Dendritic cell treated with granulocyte-macrophage colony-stimulating factor and Interleukin-4, amounts not matched to agents 40 ng/mL and 50 ng/mL, for 4 days (primary cell): ENCODE data around the gene RAB11FIP3.

Experiments used
- H3K27ac Mint-ChIP-seq: one replicate; pipeline ENCODE4 v1.8.0; 2022; ENCODE audit warnings: mild to moderate bottlenecking, mixed read lengths
- H3K27me3 Mint-ChIP-seq: one replicate; pipeline ENCODE4 v1.8.0; 2022; ENCODE audit warnings: mild to moderate bottlenecking, mixed read lengths
- H3K36me3 Mint-ChIP-seq: one replicate; pipeline ENCODE4 v1.8.0; 2022; ENCODE audit warnings: low read depth, mixed read lengths
- H3K4me1 Mint-ChIP-seq: one replicate; pipeline ENCODE4 v1.8.0; 2022; ENCODE audit warnings: low read depth, mixed read lengths
- H3K4me3 Mint-ChIP-seq: one replicate; pipeline ENCODE4 v1.8.0; 2022; ENCODE audit warnings: mild to moderate bottlenecking, moderate library complexity, mixed read lengths
- H3K9me3 Mint-ChIP-seq: one replicate; pipeline ENCODE4 v1.8.0; 2022; ENCODE audit warnings: mixed read lengths
- intact Hi-C: fragments of 100-400 bp; cut with micrococcal nuclease; formaldehyde crosslinking; loops from one replicate; pipeline ENCODE4 v1.15.0; 2022

RAB11FIP3 gene

DNA sequence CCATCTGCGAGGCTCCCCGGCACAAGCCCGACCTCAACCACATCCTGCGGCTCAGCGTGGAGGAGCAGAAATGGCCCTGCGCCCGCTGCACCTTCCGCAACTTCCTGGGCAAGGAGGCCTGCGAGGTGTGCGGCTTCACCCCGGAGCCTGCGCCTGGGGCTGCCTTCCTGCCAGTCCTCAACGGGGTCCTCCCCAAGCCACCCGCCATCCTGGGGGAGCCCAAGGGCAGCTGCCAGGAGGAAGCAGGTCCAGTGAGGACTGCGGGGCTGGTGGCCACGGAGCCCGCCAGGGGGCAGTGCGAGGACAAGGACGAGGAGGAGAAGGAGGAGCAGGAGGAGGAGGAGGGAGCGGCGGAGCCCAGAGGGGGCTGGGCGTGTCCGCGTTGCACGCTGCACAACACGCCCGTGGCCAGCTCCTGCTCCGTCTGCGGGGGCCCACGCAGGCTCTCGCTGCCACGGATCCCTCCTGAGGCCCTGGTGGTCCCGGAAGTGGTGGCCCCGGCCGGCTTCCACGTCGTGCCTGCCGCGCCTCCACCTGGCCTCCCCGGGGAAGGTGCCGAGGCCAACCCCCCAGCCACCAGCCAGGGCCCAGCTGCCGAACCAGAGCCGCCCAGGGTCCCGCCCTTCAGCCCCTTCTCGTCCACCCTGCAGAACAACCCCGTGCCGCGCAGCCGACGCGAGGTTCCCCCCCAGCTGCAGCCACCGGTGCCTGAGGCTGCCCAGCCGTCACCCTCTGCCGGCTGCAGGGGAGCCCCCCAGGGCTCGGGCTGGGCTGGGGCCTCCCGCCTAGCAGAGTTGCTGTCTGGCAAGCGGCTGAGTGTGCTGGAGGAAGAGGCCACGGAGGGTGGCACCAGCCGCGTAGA is 121.7 kb downstream of the RAB11FIP3 start:
- H3K4me1 Mint-ChIP-seq, result no peaks in the 10 kb centered on the region
- no peak overlapping the region for H3K27ac Mint-ChIP-seq
- H3K27me3 Mint-ChIP-seq, result no peaks in the 10 kb centered on the region
- no peaks in the 10 kb centered on the region for H3K9me3 Mint-ChIP-seq
- no peak overlapping the region for H3K4me3 Mint-ChIP-seq
- H3K36me3 Mint-ChIP-seq, result peaks cover 88% of the 10 kb centered on the region
- intact Hi-C loops, result no loop called here

DNA sequence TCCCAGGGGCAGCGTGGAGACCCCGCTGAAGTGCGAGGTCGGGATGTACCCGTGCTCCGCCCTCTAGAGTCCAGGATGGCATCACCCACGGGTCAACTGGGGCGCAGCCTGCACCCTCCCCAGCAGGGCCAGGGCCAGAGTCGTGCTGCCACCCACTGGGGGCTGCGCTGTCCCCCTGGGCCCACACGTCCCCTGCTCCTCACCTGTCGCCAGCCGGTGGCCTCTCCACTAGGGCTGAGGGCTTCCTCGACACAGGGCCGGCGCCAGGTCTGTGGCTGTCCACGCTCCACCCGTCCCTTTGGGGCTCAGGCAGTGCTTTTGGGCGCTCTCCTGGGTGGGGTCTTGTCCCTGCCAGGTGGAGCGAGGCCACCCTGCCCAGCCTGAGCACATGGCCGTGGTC is 123.1 kb downstream of the RAB11FIP3 start:
- peaks cover 89% of the 10 kb centered on the region for H3K36me3 Mint-ChIP-seq
- no peaks in the 10 kb centered on the region for H3K27me3 Mint-ChIP-seq
- H3K27ac Mint-ChIP-seq, result no peak overlapping the region
- no peaks in the 10 kb centered on the region for H3K9me3 Mint-ChIP-seq
- H3K4me1 Mint-ChIP-seq, result no peaks in the 10 kb centered on the region
- no peak overlapping the region for H3K4me3 Mint-ChIP-seq
- intact Hi-C loops, result no loop called here

DNA sequence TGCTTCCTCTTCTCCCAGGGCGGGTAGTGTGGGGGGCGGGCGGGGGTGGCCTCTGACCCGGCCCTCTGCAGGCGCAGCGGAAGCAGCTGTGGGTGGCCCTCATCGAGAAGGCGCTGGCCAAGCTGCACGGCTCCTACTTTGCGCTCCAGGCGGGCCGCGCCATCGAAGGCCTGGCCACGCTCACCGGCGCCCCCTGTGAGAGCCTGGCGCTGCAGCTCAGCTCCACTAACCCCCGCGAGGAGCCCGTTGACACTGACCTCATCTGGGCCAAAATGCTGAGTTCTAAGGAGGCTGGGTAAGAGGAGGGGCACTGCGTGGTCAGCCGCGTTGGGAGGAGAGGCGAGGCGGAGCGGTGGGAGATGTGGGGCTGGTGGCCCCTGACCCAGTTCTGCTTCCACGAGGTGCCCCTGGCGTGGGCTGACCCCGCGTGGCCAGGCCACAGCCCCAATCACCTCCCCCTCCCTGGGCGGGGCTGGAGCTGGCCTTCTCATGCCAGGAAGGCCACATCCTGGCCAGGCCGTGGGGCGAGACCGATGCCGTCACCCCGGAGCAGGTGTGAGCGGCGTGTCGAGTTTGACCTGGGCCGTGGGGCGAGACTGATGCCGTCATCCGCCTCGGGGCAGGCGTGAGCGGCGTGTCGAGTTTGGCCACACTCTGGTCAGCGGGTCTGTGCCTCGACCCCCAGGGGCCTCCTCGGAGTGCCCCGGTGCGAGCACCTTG is 124.3 kb downstream of the RAB11FIP3 start:
- H3K9me3 Mint-ChIP-seq, result no peaks in the 10 kb centered on the region

DNA sequence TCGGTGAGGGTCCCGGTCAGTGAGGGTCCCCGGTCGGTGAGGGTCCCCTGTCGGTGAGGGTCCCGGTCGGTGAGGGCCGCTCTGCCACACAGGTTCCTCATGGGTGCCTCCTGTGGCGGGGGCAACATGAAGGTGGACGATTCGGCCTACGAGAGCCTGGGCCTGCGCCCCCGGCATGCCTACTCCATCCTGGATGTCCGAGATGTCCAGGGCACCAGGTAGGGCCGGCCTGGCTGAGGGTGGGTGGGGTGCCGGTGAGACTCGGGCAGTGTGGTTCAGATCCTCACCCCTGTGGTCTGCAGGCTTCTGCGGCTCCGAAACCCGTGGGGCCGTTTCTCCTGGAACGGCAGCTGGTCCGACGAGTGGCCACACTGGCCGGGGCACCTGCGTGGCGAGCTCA is 125.8 kb downstream of the RAB11FIP3 start:
- intact Hi-C loops, result no loop called here
- H3K9me3 Mint-ChIP-seq, result no peaks in the 10 kb centered on the region

More for the DNA sequence above, 124.3 kb downstream of the RAB11FIP3 start:
- Mint-ChIP-seq H3K27me3 (no peaks in the 10 kb centered on the region), H3K4me3 (no peak overlapping the region), H3K4me1 (no peaks in the 10 kb centered on the region), H3K36me3 (peaks cover 93% of the 10 kb centered on the region), H3K27ac (no peak overlapping the region)
- intact Hi-C loops, result no loop called here

DNA sequence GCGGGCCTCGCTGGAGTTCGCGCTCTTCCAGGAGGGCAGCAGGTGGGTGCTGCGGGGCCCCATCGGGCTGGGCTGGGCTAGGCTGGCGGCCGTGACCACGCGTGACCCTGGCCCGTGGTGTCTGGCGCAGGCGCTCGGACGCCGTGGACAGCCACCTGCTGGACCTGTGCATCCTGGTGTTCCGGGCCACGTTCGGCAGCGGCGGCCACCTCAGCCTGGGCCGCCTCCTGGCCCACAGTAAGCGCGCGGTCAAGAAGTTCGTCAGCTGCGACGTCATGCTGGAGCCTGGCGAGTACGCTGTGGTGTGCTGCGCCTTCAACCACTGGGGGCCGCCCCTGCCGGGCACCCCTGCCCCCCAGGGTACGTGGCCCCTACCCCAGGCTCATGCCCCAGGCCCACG is 126.7 kb downstream of the RAB11FIP3 start:
- peaks cover 74% of the 10 kb centered on the region for H3K36me3 Mint-ChIP-seq
- intact Hi-C loops, result no loop called here
- H3K27me3 Mint-ChIP-seq, result peaks cover 1% of the 10 kb centered on the region
- H3K4me3 Mint-ChIP-seq, result no peak overlapping the region
- no peak overlapping the region for H3K27ac Mint-ChIP-seq
- H3K4me1 Mint-ChIP-seq, result no peaks in the 10 kb centered on the region
- H3K9me3 Mint-ChIP-seq, result no peaks in the 10 kb centered on the region

More for the DNA sequence above, 125.8 kb downstream of the RAB11FIP3 start:
- Mint-ChIP-seq H3K27me3 (no peaks in the 10 kb centered on the region), H3K36me3 (peaks cover 83% of the 10 kb centered on the region), H3K4me3 (no peak overlapping the region), H3K27ac (no peak overlapping the region), H3K4me1 (no peaks in the 10 kb centered on the region)

DNA sequence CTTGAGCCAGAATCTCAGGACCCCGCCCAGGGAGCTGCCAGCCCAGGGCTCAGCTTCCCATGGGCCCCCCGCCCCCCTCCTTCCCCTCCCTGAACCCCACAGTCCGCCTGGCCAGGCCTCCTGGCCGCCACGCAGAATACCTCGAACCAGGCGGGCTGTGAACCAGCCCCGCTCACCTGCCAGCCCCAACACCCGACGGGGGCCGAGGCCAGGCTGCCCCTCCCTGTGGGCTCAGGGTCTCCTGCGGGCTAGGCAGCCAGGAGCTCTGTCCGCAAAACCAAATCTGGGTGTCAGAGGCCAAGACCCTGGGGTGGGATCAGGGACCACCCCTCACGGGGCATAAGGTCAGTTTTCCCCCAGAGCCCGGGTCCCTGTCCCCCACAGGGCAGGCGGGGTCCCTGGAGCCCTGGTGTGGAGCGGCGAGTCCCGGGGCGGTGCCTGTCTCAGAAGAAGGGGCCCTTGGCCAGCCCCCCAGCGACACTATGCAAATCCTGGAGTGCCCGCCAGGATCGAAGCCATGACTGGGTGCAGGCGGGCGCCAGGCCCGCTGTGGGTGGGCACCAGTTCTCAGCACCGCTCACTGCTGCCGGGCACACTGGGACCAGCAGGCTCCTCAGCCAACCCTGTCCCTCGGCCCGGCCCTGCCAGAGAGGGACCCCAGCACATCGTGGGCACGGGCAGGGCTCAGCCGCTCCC is 128.3 kb downstream of the RAB11FIP3 start:
- no peaks in the 10 kb centered on the region for H3K9me3 Mint-ChIP-seq
- intact Hi-C loops, result no loop called here
- no peak overlapping the region for H3K4me3 Mint-ChIP-seq
- no peaks in the 10 kb centered on the region for H3K4me1 Mint-ChIP-seq
- H3K36me3 Mint-ChIP-seq, result peaks cover 58% of the 10 kb centered on the region
- peaks cover 17% of the 10 kb centered on the region for H3K27me3 Mint-ChIP-seq
- H3K27ac Mint-ChIP-seq, result no peak overlapping the region

DNA sequence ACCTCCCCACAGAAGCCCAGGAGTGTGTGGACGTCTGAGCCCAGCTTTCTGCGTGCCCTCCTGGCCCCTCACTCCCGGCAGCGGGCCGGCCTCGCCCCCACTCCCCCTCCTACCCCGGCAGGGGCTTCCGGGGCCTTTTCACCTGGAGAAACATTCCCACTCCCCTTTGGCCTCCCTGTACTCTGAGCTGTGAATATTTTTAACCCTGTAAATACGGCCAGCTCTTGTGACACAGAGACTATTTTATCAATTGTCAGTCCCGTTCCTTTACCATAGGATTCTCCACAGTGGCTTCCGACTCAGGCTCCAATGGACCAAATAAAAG is 128.8 kb downstream of the RAB11FIP3 start:
- Mint-ChIP-seq H3K27ac (no peak overlapping the region), H3K9me3 (no peaks in the 10 kb centered on the region), H3K4me1 (no peaks in the 10 kb centered on the region), H3K4me3 (no peak overlapping the region), H3K36me3 (peaks cover 53% of the 10 kb centered on the region), H3K27me3 (peaks cover 22% of the 10 kb centered on the region)
- intact Hi-C loops, result no loop called here

DNA sequence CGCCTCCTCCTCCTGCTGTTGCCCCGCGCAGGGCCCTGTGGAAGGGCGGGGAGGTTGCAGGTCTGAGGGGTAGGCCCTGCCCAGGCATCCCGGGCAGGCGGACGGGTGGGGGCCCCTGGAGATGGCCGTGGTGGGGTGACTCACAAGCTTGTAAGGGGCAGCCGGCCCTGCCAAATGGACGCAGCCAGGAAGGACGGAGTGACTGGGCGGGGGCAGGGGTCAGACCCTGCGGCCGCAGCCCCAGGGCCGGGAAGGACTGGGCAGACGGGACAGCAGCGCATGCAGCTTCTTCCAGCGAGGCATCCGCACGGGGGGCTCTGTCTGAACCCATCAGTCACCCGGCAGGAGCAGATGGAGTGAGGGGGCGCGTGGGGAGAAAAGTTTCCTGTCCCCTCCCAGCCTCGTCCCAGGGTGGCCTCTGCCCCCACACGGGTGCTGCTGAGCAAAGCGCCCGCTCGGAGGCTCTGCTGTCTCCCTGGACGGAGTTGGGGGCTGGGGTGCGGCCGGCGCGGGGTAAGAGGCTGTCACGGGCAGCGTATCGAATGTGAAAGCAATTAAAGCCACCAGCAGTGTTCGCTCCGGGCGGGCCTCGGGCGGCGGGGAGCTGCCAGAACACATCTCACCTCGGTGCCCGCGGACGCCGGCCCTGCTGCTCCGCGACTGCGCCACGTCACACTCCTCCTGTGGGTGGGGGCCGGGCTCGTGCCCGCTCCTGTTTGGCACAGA is 129.4 kb downstream of the RAB11FIP3 start:
- peaks cover 26% of the 10 kb centered on the region for H3K27me3 Mint-ChIP-seq
- H3K4me1 Mint-ChIP-seq, result no peaks in the 10 kb centered on the region
- intact Hi-C loops, result no loop called here
- H3K9me3 Mint-ChIP-seq, result no peaks in the 10 kb centered on the region
- no peak overlapping the region for H3K4me3 Mint-ChIP-seq
- no peak overlapping the region for H3K27ac Mint-ChIP-seq
- H3K36me3 Mint-ChIP-seq, result peaks cover 48% of the 10 kb centered on the region

DNA sequence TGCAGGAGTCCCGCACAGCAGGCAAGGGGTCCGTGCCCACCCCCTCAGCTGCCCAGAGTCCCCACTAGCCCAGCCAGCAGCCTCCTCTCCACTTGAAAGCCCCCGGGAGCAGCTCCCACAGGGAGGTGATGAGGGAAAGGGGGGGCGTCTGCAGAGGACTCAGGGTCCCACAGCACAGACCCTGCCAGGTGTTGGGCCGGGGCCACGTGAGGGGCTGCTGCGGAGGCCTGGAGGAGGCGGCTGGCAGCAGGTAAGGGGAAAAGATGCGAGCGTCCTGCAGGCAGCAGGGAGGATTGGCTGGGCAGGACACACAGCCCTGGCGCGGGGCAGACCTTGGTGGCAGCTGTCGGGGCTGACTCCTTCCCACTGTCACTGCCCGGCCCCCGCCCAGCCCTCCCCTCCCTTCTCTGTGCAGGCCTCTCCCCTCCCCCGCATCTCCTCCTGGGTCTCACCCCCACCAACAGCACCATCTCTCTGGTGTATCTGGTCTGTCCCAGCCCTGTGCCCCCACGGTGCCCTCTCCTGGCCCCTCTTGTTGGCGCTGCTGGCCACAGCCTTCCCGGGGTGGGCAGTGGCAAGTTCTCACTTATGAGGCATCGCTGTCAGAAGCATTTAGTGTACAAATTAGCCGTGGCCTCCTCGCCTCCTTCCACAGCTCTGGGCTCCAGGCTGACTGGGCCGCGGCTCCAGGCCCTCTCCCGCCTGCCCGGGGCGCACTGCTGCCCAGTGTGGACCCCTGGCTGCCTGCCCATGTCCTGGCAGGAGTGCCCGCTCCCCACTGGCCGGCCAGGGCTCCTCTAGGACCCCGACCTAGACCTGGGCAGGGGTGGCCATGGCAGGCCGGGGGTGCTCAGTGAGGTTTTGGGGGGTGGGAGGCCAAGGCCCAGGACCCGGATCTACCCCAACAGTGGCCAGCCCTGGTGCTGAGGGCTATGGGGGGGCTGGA is 130.4 kb downstream of the RAB11FIP3 start:
- H3K4me1 Mint-ChIP-seq, result no peaks in the 10 kb centered on the region
- H3K27ac Mint-ChIP-seq, result no peak overlapping the region
- H3K9me3 Mint-ChIP-seq, result no peaks in the 10 kb centered on the region
- intact Hi-C loops, result no loop called here
- H3K27me3 Mint-ChIP-seq, result peaks cover 26% of the 10 kb centered on the region
- peaks cover 40% of the 10 kb centered on the region for H3K36me3 Mint-ChIP-seq
- no peak overlapping the region for H3K4me3 Mint-ChIP-seq

DNA sequence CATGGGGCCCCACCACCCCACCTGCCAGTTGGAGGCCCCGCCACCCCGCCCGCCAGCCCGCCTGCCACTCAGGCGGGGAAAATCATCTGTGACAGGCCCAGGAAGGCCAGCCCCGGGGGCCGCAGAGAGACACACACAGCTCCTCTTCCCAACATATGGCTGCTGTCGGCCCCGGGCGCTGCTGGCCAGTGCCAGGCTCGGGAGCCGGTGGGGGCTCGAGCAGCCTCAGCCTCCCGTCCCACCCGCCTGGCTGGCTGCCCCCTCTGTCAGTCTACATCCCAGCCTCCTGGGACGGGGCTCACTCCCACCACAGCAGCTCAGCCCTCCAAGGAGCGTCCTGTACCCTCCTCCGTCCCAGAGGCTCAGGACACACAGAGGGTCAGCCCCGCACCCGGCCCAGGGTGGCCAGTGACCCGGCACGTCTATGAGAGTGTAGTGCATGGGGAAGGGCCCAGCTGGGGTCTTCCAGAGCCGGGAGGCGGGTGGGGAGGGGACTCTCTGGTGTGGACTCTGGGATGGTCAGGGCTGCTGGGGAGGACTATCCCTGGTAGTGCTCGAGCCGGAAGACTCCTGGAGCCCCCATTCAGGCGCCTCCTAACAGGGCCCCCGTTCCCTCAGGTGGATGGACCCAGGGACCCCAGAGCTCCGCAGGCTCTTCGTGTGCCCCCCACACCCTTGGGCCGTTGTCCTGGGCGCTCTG is 131.2 kb downstream of the RAB11FIP3 start:
- H3K4me1 Mint-ChIP-seq, result no peaks in the 10 kb centered on the region
- no peaks in the 10 kb centered on the region for H3K9me3 Mint-ChIP-seq
- intact Hi-C loops, result no loop called here
- peaks cover 34% of the 10 kb centered on the region for H3K36me3 Mint-ChIP-seq
- no peak overlapping the region for H3K4me3 Mint-ChIP-seq
- H3K27me3 Mint-ChIP-seq, result peaks cover 33% of the 10 kb centered on the region
- H3K27ac Mint-ChIP-seq, result no peak overlapping the region

DNA sequence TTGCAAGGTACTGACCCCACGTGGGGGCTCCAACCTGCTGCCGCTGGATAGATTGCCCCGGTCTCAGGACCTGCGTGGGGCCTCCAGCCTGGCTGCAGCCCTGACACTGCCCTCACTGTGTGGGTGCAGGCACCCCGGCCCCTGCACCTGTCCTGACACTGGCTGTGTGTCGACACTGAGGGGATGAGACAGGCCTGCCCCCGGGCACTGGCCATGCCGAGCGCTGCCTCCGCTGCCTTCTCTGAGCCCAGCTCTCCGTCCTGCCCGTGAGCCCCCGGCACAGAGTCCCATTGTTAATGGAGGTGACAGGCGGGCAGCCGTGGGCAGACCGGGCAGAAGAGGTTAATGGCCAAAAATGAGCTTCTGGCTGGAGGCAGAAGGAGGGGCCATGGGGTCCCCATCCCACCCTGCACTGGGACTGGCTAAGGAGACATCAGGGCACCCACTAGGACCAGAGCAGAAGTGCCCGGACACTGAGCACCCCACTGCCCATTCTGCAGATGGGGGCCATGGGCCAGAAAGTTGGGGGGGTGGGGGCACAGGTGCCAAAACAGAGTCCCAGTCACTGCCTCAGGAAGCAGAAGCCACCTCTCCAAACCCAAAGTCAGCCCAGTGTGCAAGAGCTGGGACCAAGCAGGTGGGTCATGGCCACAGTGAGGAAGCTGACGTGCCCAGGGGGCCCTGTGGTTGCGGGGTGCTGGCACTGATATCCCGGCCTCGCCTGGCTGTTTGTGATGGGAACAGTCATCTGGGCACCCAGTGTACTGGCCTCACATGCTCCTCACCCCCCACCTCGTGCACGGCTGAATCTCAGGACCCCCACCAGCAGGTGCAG is 132.2 kb downstream of the RAB11FIP3 start:
- Mint-ChIP-seq H3K36me3 (peaks cover 24% of the 10 kb centered on the region), H3K4me3 (no peak overlapping the region), H3K27me3 (peaks cover 43% of the 10 kb centered on the region), H3K9me3 (no peaks in the 10 kb centered on the region), H3K27ac (no peak overlapping the region), H3K4me1 (no peaks in the 10 kb centered on the region)
- intact Hi-C loops, result no loop called here
